Gastroesophageal sphincter (tissue), 4 donors: Measurements from ENCODE around the gene BLVRA. TPM values are rescaled to one million over a fixed set of nuclear protein-coding genes. Genes with fewer than 3 reads are reported as not detected.

Experiments used
- ATAC-seq: fragments of 150-250 bp; one replicate; pipeline ENCODE4 v1.9.1; 2016; ENCODE audit warnings: mild to moderate bottlenecking, moderate library complexity
- H3K27ac ChIP-seq, 4 donors: fragments of 200-600 bp; sonication (generic) in 3 of 4; 1 replicate in 3 of 4; 2 replicates in 1 of 4; pipeline ENCODE4 v1.5.1; 2016 to 2019
- H3K27me3 ChIP-seq: fragments of 200-600 bp; sonication (generic); one replicate; pipeline ENCODE4 v1.5.1; 2019
- H3K36me3 ChIP-seq, 2 donors: fragments of 200-600 bp; sonication (generic); one replicate each; pipeline ENCODE4 v1.5.1; 2019; ENCODE audit warnings: control low read depth in 1 of 2
- H3K4me1 ChIP-seq, 3 donors: fragments of 200-600 bp; sonication (generic); 1 replicate in 2 of 3; 2 replicates in 1 of 3; pipeline ENCODE4 v1.5.1; 2016 to 2019; ENCODE audit warnings: control low read depth in 2 of 3
- H3K4me3 ChIP-seq, 2 donors: fragments of 200-600 bp; sonication (generic); one replicate each; pipeline ENCODE4 v1.5.1; 2019; ENCODE audit warnings: mild to moderate bottlenecking in 1 of 2, moderate library complexity in 1 of 2
- H3K9me3 ChIP-seq, 3 donors: fragments of 200-600 bp; sonication (generic); one replicate each; pipeline ENCODE4 v1.5.1; 2017 to 2019; ENCODE audit warnings: control low read depth in 2 of 3
- CTCF ChIP-seq, 4 experiments: fragments of 200-600 bp in 2 of 4; fragments of 450-650 bp in 2 of 4; sonication (generic) in 1 of 4; IDR thresholded peaks; one replicate each; pipeline ENCODE4 v1.5.1; 2017 to 2019; ENCODE audit warnings: antibody characterized with exemption in 4 of 4, mild to moderate bottlenecking in 2 of 4, moderate library complexity in 2 of 4
- EP300 ChIP-seq: sonication (generic); formaldehyde crosslinking; IDR thresholded peaks from one replicate; pipeline ENCODE4 v1.6.1; 2017; ENCODE audit warnings: antibody characterized with exemption, mild to moderate bottlenecking
- POLR2A ChIP-seq, 2 donors: fragments of 450-650 bp; IDR thresholded peaks; one replicate each; pipeline ENCODE4 v1.6.1; 2017; ENCODE audit warnings: antibody characterized with exemption in 2 of 2, mild to moderate bottlenecking in 2 of 2, moderate library complexity in 1 of 2
- POLR2AphosphoS5 ChIP-seq: sonication (generic); formaldehyde crosslinking; IDR thresholded peaks from one replicate; pipeline ENCODE4 v1.6.1; 2017; ENCODE audit warnings: antibody characterized with exemption
- WGBS, 2 donors: methylation state at CpG; one replicate each; pipeline ENCODE4 v1.1.5; 2018; ENCODE audit warnings: low coverage in 1 of 2; 5-methylcytosine and 5-hydroxymethylcytosine counted together
- total RNA-seq, 4 donors: library from RNA; depleted of rRNA; stranded (reverse); fragments of >200 nt; gene quantifications; one replicate each; pipeline ENCODE4 v1.1.0, GENCODE V29; 2016

BLVRA gene
- total RNA-seq, 4 donors from 2014 or later = 65.6 to 113 (median 92.6) TPM

- no peaks in the 10 kb centered on the region for H3K9me3 ChIP-seq
- TF ChIP-seq POLR2AphosphoS5 = no peak
- TF ChIP-seq CTCF (IDR thresholded peaks at IDR 0.05) = no peak
- TF ChIP-seq EP300 = no peak
- TF ChIP-seq POLR2A (IDR thresholded peaks at IDR 0.05) = no peak
- no peak overlapping the region for H3K27ac ChIP-seq
- H3K36me3 ChIP-seq = no peaks in the 10 kb centered on the region
- H3K4me1 ChIP-seq = peaks cover 0 to 71% (median 15%) of the 10 kb centered on the region in 3 donors
- ATAC-seq = no peak
- H3K27me3 ChIP-seq = no peaks in the 10 kb centered on the region
- 43 to 62% methylated on average over 3 of the region's 5 CpGs for WGBS, 2 donors
- H3K4me3 ChIP-seq = no peak overlapping the region
Observed at GRCh38 chr7:43761938-43762692, 3.6 kb downstream of the BLVRA start.

- Histone ChIP-seq H3K27ac (peak overlapping the region in 2 of 4 donors; percentile 32 to 62), H3K36me3 (no peaks in the 10 kb centered on the region), H3K4me1 (peaks cover 0 to 62% (median 12%) of the 10 kb centered on the region in 3 donors), H3K4me3 (no peak overlapping the region), H3K9me3 (no peaks in the 10 kb centered on the region), H3K27me3 (no peaks in the 10 kb centered on the region)
- ATAC-seq = no peak
- TF ChIP-seq POLR2A (IDR thresholded peaks at IDR 0.05) (no peak), CTCF (IDR thresholded peaks at IDR 0.05) (no peak)
- 80 to 83% methylated on average over 2 of the region's 3 CpGs for WGBS, 2 donors
Observed at GRCh38 chr7:43763183-43763582, 4.7 kb downstream of the BLVRA start.

- TF ChIP-seq CTCF (IDR thresholded peaks at IDR 0.05) = no peak
- TF ChIP-seq POLR2AphosphoS5 = no peak
- no peak for TF ChIP-seq EP300
- no peak for TF ChIP-seq POLR2A (IDR thresholded peaks at IDR 0.05)
- H3K9me3 ChIP-seq = no peaks in the 10 kb centered on the region
- no peak overlapping the region for H3K4me3 ChIP-seq
- 40 to 66% methylated on average over 7 to 9 of the region's 9 CpGs for WGBS, 2 donors
- ATAC-seq = peak; percentile 60
- no peaks in the 10 kb centered on the region for H3K27me3 ChIP-seq
- H3K27ac ChIP-seq = peak overlapping the region in 3 of 4 donors; percentile 9 to 62 (median 32)
- H3K36me3 ChIP-seq = no peaks in the 10 kb centered on the region
- peaks cover 0 to 60% (median 12%) of the 10 kb centered on the region in 3 donors for H3K4me1 ChIP-seq
Observed at GRCh38 chr7:43764039-43764761, 5.7 kb downstream of the BLVRA start.

- Histone ChIP-seq H3K4me3 (no peak overlapping the region), H3K27me3 (no peaks in the 10 kb centered on the region), H3K36me3 (no peaks in the 10 kb centered on the region), H3K9me3 (no peaks in the 10 kb centered on the region), H3K27ac (peak overlapping the region in 3 of 4 donors; percentile 9 to 62 (median 32)), H3K4me1 (peaks cover 0 to 52% (median 12%) of the 10 kb centered on the region in 3 donors)
- peak; percentile 34 for ATAC-seq
- no peak for TF ChIP-seq POLR2A (IDR thresholded peaks at IDR 0.05)
- no peak for TF ChIP-seq EP300
- TF ChIP-seq CTCF (IDR thresholded peaks at IDR 0.05) = no peak
- 55 to 72% methylated on average over 10 of the region's 10 CpGs for WGBS, 2 donors
Observed at GRCh38 chr7:43764807-43765491, 6.5 kb downstream of the BLVRA start.
